A549 (cell line): ENCODE data around the gene SPTA1. TPM values are rescaled to one million over a fixed set of nuclear protein-coding genes. Genes with fewer than 3 reads are reported as not detected.

ENCODE experiments used
- ATAC-seq, 2 experiments: fragments of 200-7000 bp in 1 of 2; fragments of >200 bp in 1 of 2; cut with Nextera tagmentation in 1 of 2; cut with Tn5 transposase in 1 of 2; 3 replicates each; pipeline versions ENCODE4 v1.8.0 to v1.9.1; 2018 to 2020; ENCODE audit warnings: mild to moderate bottlenecking in 1 of 2, moderate library complexity in 1 of 2
- CTCF ChIA-PET: fragments of 300-600 bp; sonication (Branson Sonifier 250); formaldehyde crosslinking; extraction: SDS; loops from one replicate; lab custom pipeline; 2021; ENCODE audit warnings: antibody characterized with exemption, inconsistent platforms; lab: Yijun Ruan, JAX
- POLR2A ChIA-PET: fragments of 350-600 bp; formaldehyde crosslinking; extraction: SDS; loops from one replicate; lab custom pipeline; 2021; ENCODE audit warnings: antibody characterized with exemption, inconsistent platforms; lab: Yijun Ruan, JAX
- DNase-seq, 2 experiments: peaks; one replicate each; pipeline versions ENCODE4 v3.0.0 to v3.0.0-alpha.2; 2011 to 2016; ENCODE audit warnings: low read depth in 1 of 2, low spot score in 1 of 2
- FAIRE-seq: peaks from 2 replicates; lab custom pipeline; 2011; peaks lifted over from hg19 to GRCh38; lab: Jason Lieb, UNC
- H3K27ac ChIP-seq, 2 experiments: fragments of >200 bp; sonication (Bioruptor Twin); formaldehyde crosslinking; 3 replicates each; pipeline ENCODE4 v1.5.1; 2016 to 2017
- H3K4me1 ChIP-seq: fragments of >200 bp; sonication (Bioruptor Twin); formaldehyde crosslinking; 3 replicates; pipeline ENCODE4 v1.6.1; 2016
- H3K4me2 ChIP-seq: fragments of >200 bp; sonication (Bioruptor Twin); formaldehyde crosslinking; 3 replicates; pipeline ENCODE4 v1.6.1; 2016
- H3K4me3 ChIP-seq: fragments of >200 bp; sonication (Bioruptor Twin); formaldehyde crosslinking; 3 replicates; pipeline ENCODE4 v1.5.1; 2016
- H3K9me3 ChIP-seq: fragments of >200 bp; sonication (Bioruptor Twin); formaldehyde crosslinking; 3 replicates; pipeline ENCODE4 v1.6.1; 2016
- CBX8 ChIP-seq: fragments of 200-600 bp; sonication (generic); IDR thresholded peaks from 2 replicates; pipeline ENCODE4 v1.6.1; 2016
- CHD2 ChIP-seq: fragments of 150-350 bp; IDR thresholded peaks from 2 replicates; pipeline ENCODE4 v1.6.1; 2014; ENCODE audit warnings: low read length; ENCODE audit not compliant: partially characterized antibody
- CHD4 ChIP-seq: fragments of 200-600 bp; sonication (generic); IDR thresholded peaks from 2 replicates; pipeline ENCODE4 v1.6.1; 2016; ENCODE audit warnings: antibody characterized with exemption, mild to moderate bottlenecking, borderline replicate concordance
- EHMT2 ChIP-seq: fragments of 200-600 bp; sonication (generic); IDR thresholded peaks from 2 replicates; pipeline ENCODE4 v1.6.1; 2016; ENCODE audit warnings: antibody characterized with exemption, low read depth, mild to moderate bottlenecking, moderate library complexity
- EP300 ChIP-seq, 2 experiments: fragments of >200 bp; sonication (Bioruptor Twin); formaldehyde crosslinking; IDR thresholded peaks; 2 replicates in 1 of 2; 3 replicates in 1 of 2; pipeline ENCODE4 v1.6.1; 2016 to 2017
- FOSB ChIP-seq: fragments of 250-450 bp; sonication (Bioruptor Pico); IDR thresholded peaks from 2 replicates; pipeline ENCODE4 v1.5.0; 2020; ENCODE audit warnings: mild to moderate bottlenecking, moderate library complexity
- FOSL2 ChIP-seq, 2 experiments: fragments of 450-650 bp in 1 of 2; fragments of >200 bp in 1 of 2; sonication (Bioruptor Twin) in 1 of 2; formaldehyde crosslinking; IDR thresholded peaks; 2 replicates each; pipeline versions ENCODE4 v1.5.0 to v1.6.1; 2016 to 2020; ENCODE audit warnings: mild to moderate bottlenecking in 1 of 2, moderate library complexity in 1 of 2
- HDAC2 ChIP-seq: fragments of 200-600 bp; sonication (generic); IDR thresholded peaks from 2 replicates; pipeline ENCODE4 v1.6.1; 2016
- HES2 ChIP-seq: fragments of >200 bp; sonication (Bioruptor Twin); formaldehyde crosslinking; IDR thresholded peaks from 2 replicates; pipeline ENCODE4 v1.6.1; 2016
- HEYL ChIP-seq: fragments of 250-450 bp; sonication (Bioruptor Pico); IDR thresholded peaks from 2 replicates; pipeline ENCODE4 v1.8.0; 2021; ENCODE audit warnings: mild to moderate bottlenecking, moderate library complexity
- HOXB5 ChIP-seq: fragments of 250-450 bp; sonication (Bioruptor Pico); IDR thresholded peaks from 2 replicates; pipeline ENCODE4 v1.5.0; 2020; ENCODE audit warnings: mild to moderate bottlenecking, moderate library complexity
- JUN ChIP-seq, 2 experiments: fragments of >200 bp; sonication (Bioruptor Twin); formaldehyde crosslinking; IDR thresholded peaks; 2 replicates in 1 of 2; 3 replicates in 1 of 2; pipeline ENCODE4 v1.6.1; 2016 to 2017
- KDM1A ChIP-seq: fragments of 200-600 bp; sonication (generic); IDR thresholded peaks from 2 replicates; pipeline ENCODE4 v1.6.1; 2016; ENCODE audit warnings: low read depth, mild to moderate bottlenecking
- MAFK ChIP-seq: fragments of 450-650 bp; IDR thresholded peaks from 2 replicates; pipeline ENCODE4 v1.6.1; 2014; ENCODE audit not compliant: partially characterized antibody
- MAZ ChIP-seq: fragments of 150-350 bp; IDR thresholded peaks from 2 replicates; pipeline ENCODE4 v1.6.1; 2014; ENCODE audit warnings: antibody characterized with exemption, low read depth, low read length, borderline replicate concordance
- PHF8 ChIP-seq: fragments of 200-600 bp; sonication (generic); IDR thresholded peaks from 2 replicates; pipeline ENCODE4 v1.6.1; 2016; ENCODE audit warnings: low read depth, mild to moderate bottlenecking, antibody characterized with exemption, moderate library complexity, borderline replicate concordance
- SREBF2 ChIP-seq: fragments of 450-650 bp; IDR thresholded peaks from 2 replicates; pipeline ENCODE4 v1.6.1; 2014; ENCODE audit warnings: mild to moderate bottlenecking, moderate library complexity
- TFCP2L1 ChIP-seq: fragments of 250-450 bp; sonication (Bioruptor Pico); IDR thresholded peaks from 2 replicates; pipeline ENCODE4 v1.5.0; 2021; ENCODE audit warnings: mild to moderate bottlenecking
- TP53 ChIP-seq: fragments of 250-450 bp; sonication (Bioruptor Pico); IDR thresholded peaks from 2 replicates; pipeline ENCODE4 v1.5.0; 2021; ENCODE audit warnings: mild to moderate bottlenecking, moderate library complexity
- ZC3H11A ChIP-seq: fragments of 450-650 bp; IDR thresholded peaks from 2 replicates; pipeline ENCODE4 v1.6.1; 2014; ENCODE audit warnings: antibody characterized with exemption, mild to moderate bottlenecking
- ZNF302 ChIP-seq: fragments of 250-450 bp; sonication (Bioruptor Pico); IDR thresholded peaks from 2 replicates; pipeline ENCODE4 v1.9.0; 2021; ENCODE audit warnings: inconsistent platforms, mild to moderate bottlenecking, moderate library complexity
- WGBS: methylation state at CpG from one replicate; pipeline ENCODE4 v1.1.6; 2017; ENCODE audit errors: missing lambda C conversion rate; 5-methylcytosine and 5-hydroxymethylcytosine counted together
- polyA plus RNA-seq, 4 experiments: library from polyadenylated mRNA; depleted of rRNA in 3 of 4; stranded (reverse); fragments of >200 nt; fragmentation: RNase III in 1 of 4; extraction: RNeasy Plus Mini Kit Qiagen cat#74134 plus additional on column Dnase treatment in 1 of 4; gene quantifications; 2 replicates in 3 of 4; 3 replicates in 1 of 4; pipeline ENCODE4 v1.2.3, GENCODE V29; 2011 to 2017
- TF ChIP-seq, protein P1 (sequence below): fragments of 450-650 bp; IDR thresholded peaks from 2 replicates; pipeline ENCODE4 v1.6.1; 2014; ENCODE audit warnings: antibody characterized with exemption
- TF ChIP-seq, protein P2 (sequence below): fragments of >200 bp; sonication (Bioruptor Twin); formaldehyde crosslinking; IDR thresholded peaks from 3 replicates; pipeline ENCODE4 v1.5.1; 2016

SPTA1 gene
- polyA plus RNA-seq, 2 of the 4 experiments (the other 2 are of a cell fraction): 0.10 TPM; not detected in 1

DNA sequence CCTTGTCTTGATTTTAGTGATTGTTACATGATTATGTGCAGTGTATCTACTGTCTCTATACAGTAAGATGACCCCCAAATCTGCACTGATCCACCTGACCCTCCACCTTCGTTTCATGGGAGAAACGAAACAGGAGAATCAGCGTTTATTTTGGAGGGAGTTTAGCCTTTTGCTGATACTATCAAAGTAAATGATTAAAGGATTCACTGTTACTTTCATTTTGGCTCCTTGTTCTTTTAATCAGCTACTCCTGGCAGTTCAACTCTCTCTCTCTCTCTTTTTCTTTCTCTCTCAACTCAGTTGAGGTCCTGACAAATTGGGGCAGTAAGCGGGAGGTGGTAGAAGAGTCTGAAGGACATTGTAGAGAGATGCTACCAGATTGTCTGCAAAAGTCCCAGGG, 43.9 kb upstream of the SPTA1 start:
- H3K27ac ChIP-seq: no peak overlapping the region
- no peak for DNase-seq
- no peaks in the 10 kb centered on the region for H3K4me1 ChIP-seq
- ChIA-PET POLR2A (no interaction called here), CTCF (no interaction called here)
- no peak for FAIRE-seq
- no peaks in the 10 kb centered on the region for H3K9me3 ChIP-seq
- ATAC-seq: no peak
- H3K4me2 ChIP-seq: no peak overlapping the region
- no peak overlapping the region for H3K4me3 ChIP-seq
- TF ChIP-seq SREBF2: no peak
- no peak for TF ChIP-seq MAZ
- no peak for TF ChIP-seq EHMT2
- TF ChIP-seq TFCP2L1 (CRISPR knock-in tag): no peak
- no peak for TF ChIP-seq JUN (IDR thresholded peaks at IDR 0.05)
- no peak for TF ChIP-seq CBX8
- TF ChIP-seq HES2: no peak
- TF ChIP-seq CHD2: no peak
- 9% methylated on average over 4 of the region's 4 CpGs for WGBS

GRCh38 chr1:158728510-158729225, 42.2 kb upstream of the SPTA1 start:
- no peak overlapping the region for H3K4me3 ChIP-seq
- DNase-seq (no peak), FAIRE-seq (no peak), ATAC-seq (no peak)
- no peaks in the 10 kb centered on the region for H3K9me3 ChIP-seq
- no peaks in the 10 kb centered on the region for H3K4me1 ChIP-seq
- H3K27ac ChIP-seq: no peak overlapping the region
- ChIA-PET POLR2A (no interaction called here), CTCF (no interaction called here)
- under 1% methylated on average over 3 of the region's 3 CpGs for WGBS
- no peak for TF ChIP-seq CHD4
- no peak for TF ChIP-seq FOSB (CRISPR knock-in tag)
- no peak for TF ChIP-seq HDAC2
- no peak for TF ChIP-seq KDM1A
- TF ChIP-seq, protein P1, sequence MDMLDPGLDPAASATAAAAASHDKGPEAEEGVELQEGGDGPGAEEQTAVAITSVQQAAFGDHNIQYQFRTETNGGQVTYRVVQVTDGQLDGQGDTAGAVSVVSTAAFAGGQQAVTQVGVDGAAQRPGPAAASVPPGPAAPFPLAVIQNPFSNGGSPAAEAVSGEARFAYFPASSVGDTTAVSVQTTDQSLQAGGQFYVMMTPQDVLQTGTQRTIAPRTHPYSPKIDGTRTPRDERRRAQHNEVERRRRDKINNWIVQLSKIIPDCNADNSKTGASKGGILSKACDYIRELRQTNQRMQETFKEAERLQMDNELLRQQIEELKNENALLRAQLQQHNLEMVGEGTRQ: no peak
- TF ChIP-seq HOXB5 (CRISPR knock-in tag): no peak
- TF ChIP-seq MAZ: no peak
- no peak for TF ChIP-seq EP300 (IDR thresholded peaks at IDR 0.05)
- TF ChIP-seq MAFK: no peak
- no peak for TF ChIP-seq HEYL
- no peak for TF ChIP-seq PHF8
- no peak for TF ChIP-seq ZNF302
- TF ChIP-seq CHD2: no peak
- TF ChIP-seq, protein P2, sequence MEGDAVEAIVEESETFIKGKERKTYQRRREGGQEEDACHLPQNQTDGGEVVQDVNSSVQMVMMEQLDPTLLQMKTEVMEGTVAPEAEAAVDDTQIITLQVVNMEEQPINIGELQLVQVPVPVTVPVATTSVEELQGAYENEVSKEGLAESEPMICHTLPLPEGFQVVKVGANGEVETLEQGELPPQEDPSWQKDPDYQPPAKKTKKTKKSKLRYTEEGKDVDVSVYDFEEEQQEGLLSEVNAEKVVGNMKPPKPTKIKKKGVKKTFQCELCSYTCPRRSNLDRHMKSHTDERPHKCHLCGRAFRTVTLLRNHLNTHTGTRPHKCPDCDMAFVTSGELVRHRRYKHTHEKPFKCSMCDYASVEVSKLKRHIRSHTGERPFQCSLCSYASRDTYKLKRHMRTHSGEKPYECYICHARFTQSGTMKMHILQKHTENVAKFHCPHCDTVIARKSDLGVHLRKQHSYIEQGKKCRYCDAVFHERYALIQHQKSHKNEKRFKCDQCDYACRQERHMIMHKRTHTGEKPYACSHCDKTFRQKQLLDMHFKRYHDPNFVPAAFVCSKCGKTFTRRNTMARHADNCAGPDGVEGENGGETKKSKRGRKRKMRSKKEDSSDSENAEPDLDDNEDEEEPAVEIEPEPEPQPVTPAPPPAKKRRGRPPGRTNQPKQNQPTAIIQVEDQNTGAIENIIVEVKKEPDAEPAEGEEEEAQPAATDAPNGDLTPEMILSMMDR: no peak
- TF ChIP-seq ZC3H11A: no peak
- no peak overlapping the region for H3K4me2 ChIP-seq

- Histone ChIP-seq H3K4me2 (no peak overlapping the region), H3K27ac (no peak overlapping the region)
- TF ChIP-seq FOSL2 (IDR thresholded peaks at IDR 0.05): no peak
- no peak for TF ChIP-seq FOSL2 (CRISPR knock-in tag; IDR thresholded peaks at IDR 0.05)
- TF ChIP-seq, protein P2: no peak
- no peak for TF ChIP-seq TP53 (CRISPR knock-in tag)
- TF ChIP-seq, all 56 proteins: peak for 0
- Histone ChIP-seq H3K4me1 (no peaks in the 10 kb centered on the region), H3K9me3 (no peaks in the 10 kb centered on the region), H3K4me3 (no peak overlapping the region)
- ATAC-seq (no peak), DNase-seq (no peak), FAIRE-seq (no peak)
- ChIA-PET POLR2A (no interaction called here), CTCF (no interaction called here)
- WGBS: 8% methylated on average over 5 of the region's 5 CpGs
Observed at GRCh38 chr1:158724442-158724841, 37.9 kb upstream of the SPTA1 start.
